GM06990 (cell line): ENCODE measurements around the gene BCORL1.
A peak's percentile ranks its signal among the peaks of the same experiment; 100 is the strongest.

Source experiments
- DNase-seq: peaks from one replicate; pipeline ENCODE4 v3.0.0-alpha.2; 2011; ENCODE audit not compliant: insufficient read length; ENCODE audit errors: extremely low read depth
- H3K27me3 ChIP-seq: replicated peaks from 2 replicates; pipeline ENCODE4 v1.6.0; 2011; ENCODE audit warnings: low read length; ENCODE audit not compliant: control insufficient read depth, insufficient read depth
- H3K36me3 ChIP-seq: 2 replicates; pipeline ENCODE4 v1.5.1; 2011; ENCODE audit warnings: low read length; ENCODE audit not compliant: control insufficient read depth, insufficient read depth
- H3K4me3 ChIP-seq: replicated peaks from 2 replicates; pipeline ENCODE4 v1.5.1; 2011; ENCODE audit warnings: low read depth, mild to moderate bottlenecking, control low read depth, low read length
- TF ChIP-seq, protein P1 (sequence below): IDR thresholded peaks from 2 replicates; pipeline ENCODE4 v1.5.1; 2011; ENCODE audit warnings: low read length, control low read depth, mild to moderate bottlenecking, inconsistent platforms; ENCODE audit not compliant: insufficient read depth, poor library complexity, severe bottlenecking

Gene BCORL1

DNA sequence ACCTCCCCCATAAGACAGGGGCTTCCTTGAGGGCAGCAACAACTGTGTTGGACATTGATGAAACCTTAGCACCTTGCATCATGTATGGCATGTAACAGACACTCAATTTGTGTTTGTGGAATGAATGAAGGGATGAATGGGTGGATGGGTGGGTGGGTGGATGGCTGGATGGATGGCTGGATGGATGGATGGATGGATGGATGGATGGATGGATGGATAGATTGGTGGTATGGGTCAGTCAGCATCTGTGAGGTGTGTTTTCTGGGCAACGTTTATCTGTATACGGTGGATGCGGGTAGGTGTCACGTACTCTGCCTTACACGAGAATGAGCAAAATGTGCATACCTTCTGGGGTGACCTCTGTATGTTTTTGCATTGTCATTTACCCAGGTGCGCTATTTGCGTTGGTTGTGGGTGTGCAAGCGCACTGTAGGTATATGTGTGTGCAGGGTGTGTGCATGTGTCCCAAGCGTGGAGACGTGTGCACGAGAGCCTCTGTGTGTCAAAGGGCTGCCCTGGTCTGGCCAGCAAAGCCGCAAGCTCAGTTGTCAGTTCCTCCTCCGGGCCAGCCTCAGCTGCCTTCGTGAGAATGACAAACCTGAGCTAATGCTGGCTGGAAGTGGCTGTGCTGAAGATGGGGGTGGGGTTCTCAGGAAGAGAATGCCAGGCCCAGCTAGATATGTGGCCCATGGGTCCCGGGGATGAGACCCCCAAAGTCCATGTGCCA lies 101.4 kb downstream of the BCORL1 start:
- DNase-seq: peak; percentile 66
- TF ChIP-seq, protein P1, sequence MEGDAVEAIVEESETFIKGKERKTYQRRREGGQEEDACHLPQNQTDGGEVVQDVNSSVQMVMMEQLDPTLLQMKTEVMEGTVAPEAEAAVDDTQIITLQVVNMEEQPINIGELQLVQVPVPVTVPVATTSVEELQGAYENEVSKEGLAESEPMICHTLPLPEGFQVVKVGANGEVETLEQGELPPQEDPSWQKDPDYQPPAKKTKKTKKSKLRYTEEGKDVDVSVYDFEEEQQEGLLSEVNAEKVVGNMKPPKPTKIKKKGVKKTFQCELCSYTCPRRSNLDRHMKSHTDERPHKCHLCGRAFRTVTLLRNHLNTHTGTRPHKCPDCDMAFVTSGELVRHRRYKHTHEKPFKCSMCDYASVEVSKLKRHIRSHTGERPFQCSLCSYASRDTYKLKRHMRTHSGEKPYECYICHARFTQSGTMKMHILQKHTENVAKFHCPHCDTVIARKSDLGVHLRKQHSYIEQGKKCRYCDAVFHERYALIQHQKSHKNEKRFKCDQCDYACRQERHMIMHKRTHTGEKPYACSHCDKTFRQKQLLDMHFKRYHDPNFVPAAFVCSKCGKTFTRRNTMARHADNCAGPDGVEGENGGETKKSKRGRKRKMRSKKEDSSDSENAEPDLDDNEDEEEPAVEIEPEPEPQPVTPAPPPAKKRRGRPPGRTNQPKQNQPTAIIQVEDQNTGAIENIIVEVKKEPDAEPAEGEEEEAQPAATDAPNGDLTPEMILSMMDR: no peak

DNA sequence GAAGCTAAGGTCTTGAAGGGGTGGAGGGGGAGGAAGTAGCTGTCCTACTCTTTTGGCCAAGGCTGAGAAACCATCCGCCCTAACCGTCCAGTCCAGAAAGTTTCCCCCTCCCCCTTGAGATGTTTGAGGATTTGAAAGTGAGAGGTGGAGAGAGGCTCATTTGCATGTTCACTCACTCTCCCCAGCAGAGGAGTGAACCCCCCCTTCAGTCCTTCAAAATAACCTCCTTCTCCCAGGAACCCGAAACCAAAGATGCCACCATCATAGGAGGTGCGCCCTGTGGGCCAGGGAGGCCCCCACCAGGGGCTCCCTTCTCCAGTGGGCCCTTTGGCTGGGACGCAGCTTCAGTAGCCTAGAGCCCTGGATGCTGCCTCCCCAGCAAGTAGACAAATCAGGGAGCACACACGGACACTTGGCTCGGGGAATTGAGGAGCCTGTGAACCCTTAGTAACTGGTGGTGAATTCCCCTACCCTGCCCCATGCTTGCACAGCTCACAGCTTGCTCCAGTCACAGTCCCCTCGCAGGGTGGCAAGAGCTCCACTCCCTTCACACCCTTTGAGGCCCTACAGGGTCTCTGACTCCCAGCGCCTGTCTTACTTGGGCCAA lies 102.3 kb downstream of the BCORL1 start:
- TF ChIP-seq, protein P1: no peak
- H3K36me3 ChIP-seq: no peaks in the 10 kb centered on the region; the same call in none of the 2 replicates
- DNase-seq: peak; percentile 78
- peak overlapping the region; percentile 47 for H3K4me3 ChIP-seq
- no peaks in the 10 kb centered on the region for H3K27me3 ChIP-seq

More for the DNA sequence above, 101.4 kb downstream of the BCORL1 start:
- Histone ChIP-seq H3K36me3 (no peaks in the 10 kb centered on the region; the same call in none of the 2 replicates), H3K4me3 (peak overlapping the region; percentile 45), H3K27me3 (no peaks in the 10 kb centered on the region)

DNA sequence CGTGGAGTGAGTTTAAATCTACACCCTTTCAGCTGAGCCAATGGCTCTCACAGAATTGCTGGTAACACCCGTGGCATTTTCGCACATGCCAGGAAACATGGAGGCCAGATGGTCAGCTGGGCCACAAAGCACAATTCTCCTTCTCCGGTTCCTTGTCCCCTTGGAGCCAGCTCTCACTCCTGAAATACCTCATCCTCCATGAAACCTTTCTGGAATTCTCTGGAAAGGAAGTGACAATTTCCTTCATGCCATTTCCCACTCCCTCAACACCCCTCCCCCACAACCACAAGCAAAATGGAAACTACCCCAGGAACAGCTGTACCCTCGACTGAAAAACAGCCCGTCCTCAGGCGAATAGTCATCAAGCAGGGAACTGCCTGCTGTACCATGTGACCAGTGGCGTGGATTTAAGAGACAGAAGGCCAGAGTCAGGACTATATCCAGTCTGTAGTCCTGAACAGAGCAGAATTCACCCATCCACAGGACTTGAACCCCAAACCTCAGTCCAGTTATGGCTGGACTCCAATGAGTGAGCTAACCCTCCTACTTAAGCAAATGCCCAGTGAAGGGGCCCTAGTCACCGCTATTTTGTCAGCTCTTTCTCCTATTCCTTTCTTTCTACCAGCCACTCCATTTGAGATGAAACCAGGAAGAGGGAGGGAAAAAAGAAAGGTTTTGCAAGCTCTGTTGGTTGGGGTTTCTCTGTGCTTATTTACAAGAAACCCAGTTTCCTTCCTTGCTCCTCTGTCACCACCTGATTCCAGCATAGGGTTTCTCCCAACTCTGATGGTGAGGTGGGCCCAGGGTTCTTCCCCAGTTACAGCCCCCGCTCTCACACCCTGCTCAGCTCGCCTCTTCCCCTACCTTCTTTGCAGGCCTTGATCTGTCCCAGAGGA lies 103.4 kb downstream of the BCORL1 start:
- DNase-seq: no peak
- TF ChIP-seq, protein P1: no peak
- Histone ChIP-seq H3K36me3 (no peaks in the 10 kb centered on the region; the same call in 1 of the 2 replicates), H3K27me3 (no peaks in the 10 kb centered on the region), H3K4me3 (peak overlapping the region; percentile 47)

DNA sequence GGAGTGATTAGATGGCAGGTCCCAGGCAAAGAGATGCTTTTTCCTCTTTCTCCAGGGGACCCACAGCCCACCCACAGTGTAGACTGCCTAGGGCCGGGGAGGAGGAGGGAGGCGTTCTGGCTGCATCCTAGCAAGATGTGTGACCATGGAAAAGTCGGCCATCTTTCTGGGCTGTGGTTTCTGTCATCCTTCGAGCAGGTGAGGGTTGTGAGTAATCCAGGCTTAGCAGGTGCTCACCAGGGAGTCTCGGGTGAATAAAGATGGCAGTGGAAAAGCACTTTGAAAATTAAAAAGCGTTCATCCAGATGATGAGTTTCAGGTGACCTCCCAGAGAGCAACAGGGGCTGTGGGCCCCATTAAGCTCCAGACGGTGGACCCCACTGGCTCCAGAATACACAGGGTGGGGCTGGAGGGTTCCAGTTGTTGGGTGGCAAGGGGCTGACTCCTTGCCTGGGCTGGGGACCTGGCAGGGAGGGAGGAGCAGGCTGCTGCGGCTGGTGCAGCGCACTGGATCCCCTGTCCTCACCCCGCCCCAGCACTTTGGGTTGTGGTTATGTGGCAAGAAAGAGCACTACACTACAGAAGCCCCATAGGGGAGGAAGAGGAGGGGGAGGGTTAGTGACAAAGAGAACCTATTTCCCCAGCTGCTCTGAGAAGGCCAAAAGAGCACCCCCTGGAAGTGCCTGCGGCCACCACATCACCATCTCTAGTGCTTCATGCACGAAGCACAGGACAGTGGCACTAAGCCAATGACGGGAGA lies 104.2 kb downstream of the BCORL1 start:
- Histone ChIP-seq H3K27me3 (no peaks in the 10 kb centered on the region), H3K4me3 (peak overlapping the region; percentile 47), H3K36me3 (no peaks in the 10 kb centered on the region)
- TF ChIP-seq, protein P1: no peak
- peak; percentile 80 for DNase-seq

DNA sequence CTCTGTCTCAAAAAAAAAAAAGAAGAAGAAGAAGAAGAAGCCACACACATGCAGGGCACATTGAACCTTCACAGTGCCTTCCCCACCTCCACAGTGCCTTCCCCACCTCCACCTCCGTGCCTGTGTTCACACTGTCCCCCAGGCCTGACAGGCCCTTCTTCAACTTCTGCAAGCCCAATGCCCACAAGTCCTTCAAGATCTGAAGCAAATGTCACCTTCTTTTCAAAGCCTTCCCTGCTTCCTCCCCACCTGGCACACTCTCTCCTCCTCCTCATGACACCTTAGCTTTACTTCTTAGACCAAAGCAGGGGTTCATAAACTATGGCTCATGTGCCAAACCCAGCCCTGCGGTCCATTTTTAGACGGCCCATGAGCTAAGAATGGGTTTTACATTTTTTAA lies 107.9 kb downstream of the BCORL1 start:
- Histone ChIP-seq H3K36me3 (no peaks in the 10 kb centered on the region; the same call in 1 of the 2 replicates), H3K4me3 (no peak overlapping the region), H3K27me3 (no peaks in the 10 kb centered on the region)
- TF ChIP-seq, protein P1: no peak
- DNase-seq: no peak
